ENCODE data around the gene STAT4.

The STAT4 gene

GRCh38 chr2:191169456-191170300 is 18.9 kb upstream of the STAT4 start:
- no peak for TF ChIP-seq POLR2A (IDR thresholded peaks at IDR 0.05; ENCODE audit: low read depth, low read length)
- DNase-seq (ENCODE audit: insufficient read length, low spot score), result no peak
- no peak for FAIRE-seq

GRCh38 chr2:191167766-191168165 is 17.0 kb upstream of the STAT4 start:
- FAIRE-seq (peak; percentile 6), DNase-seq (ENCODE audit: insufficient read length, low spot score) (no peak)

GRCh38 chr2:191166756-191167445 is 16.1 kb upstream of the STAT4 start:
- FAIRE-seq (no peak), DNase-seq (ENCODE audit: insufficient read length, low spot score) (no peak)
- no peak for TF ChIP-seq POLR2A (IDR thresholded peaks at IDR 0.05; ENCODE audit: low read depth, low read length)

More at GRCh38 chr2:191167766-191168165, 17.0 kb upstream of the STAT4 start:
- TF ChIP-seq POLR2A (IDR thresholded peaks at IDR 0.05; ENCODE audit: low read depth, low read length), result no peak

GRCh38 chr2:191166111-191166755 is 15.4 kb upstream of the STAT4 start:
- DNase-seq (ENCODE audit: insufficient read length, low spot score), result no peak
- TF ChIP-seq POLR2A (IDR thresholded peaks at IDR 0.05; ENCODE audit: low read depth, low read length), result no peak
- FAIRE-seq, result peak; percentile 87

GRCh38 chr2:191165176-191165643 is 14.4 kb upstream of the STAT4 start:
- no peak for TF ChIP-seq POLR2A (IDR thresholded peaks at IDR 0.05; ENCODE audit: low read depth, low read length)
- FAIRE-seq (peak; percentile 83), DNase-seq (ENCODE audit: insufficient read length, low spot score) (no peak)

GRCh38 chr2:191158747-191159146 is 8.0 kb upstream of the STAT4 start:
- FAIRE-seq (no peak), DNase-seq (ENCODE audit: insufficient read length, low spot score) (no peak)
- no peak for TF ChIP-seq POLR2A (IDR thresholded peaks at IDR 0.05; ENCODE audit: low read depth, low read length)

- TF ChIP-seq POLR2A (IDR thresholded peaks at IDR 0.05; ENCODE audit: low read depth, low read length), result no peak
- no peak for DNase-seq (ENCODE audit: insufficient read length, low spot score)
- FAIRE-seq, result no peak
Measured at GRCh38 chr2:191158193-191158592, 7.4 kb upstream of the STAT4 start.

- FAIRE-seq, result peak; percentile 91
- TF ChIP-seq POLR2A (IDR thresholded peaks at IDR 0.05; ENCODE audit: low read depth, low read length), result no peak
- no peak for DNase-seq (ENCODE audit: insufficient read length, low spot score)
Measured at GRCh38 chr2:191155608-191156071, 4.8 kb upstream of the STAT4 start.

- FAIRE-seq (no peak), DNase-seq (ENCODE audit: insufficient read length, low spot score) (no peak)
- TF ChIP-seq POLR2A (IDR thresholded peaks at IDR 0.05; ENCODE audit: low read depth, low read length), result no peak
Measured at GRCh38 chr2:191153716-191154115, 2.9 kb upstream of the STAT4 start.

- DNase-seq (ENCODE audit: insufficient read length, low spot score) (no peak), FAIRE-seq (peak; percentile 6)
- no peak for TF ChIP-seq POLR2A (IDR thresholded peaks at IDR 0.05; ENCODE audit: low read depth, low read length)
Measured at GRCh38 chr2:191152482-191153240, 1.9 kb upstream of the STAT4 start.

GRCh38 chr2:191151331-191151730 is 537 bp upstream of the STAT4 start:
- TF ChIP-seq POLR2A (IDR thresholded peaks at IDR 0.05; ENCODE audit: low read depth, low read length), result no peak
- no peak for DNase-seq (ENCODE audit: insufficient read length, low spot score)
- FAIRE-seq, result no peak

GRCh38 chr2:191150230-191150599 is 579 bp downstream of the STAT4 start:
- no peak for TF ChIP-seq POLR2A (IDR thresholded peaks at IDR 0.05; ENCODE audit: low read depth, low read length)
- FAIRE-seq, result no peak
- no peak for DNase-seq (ENCODE audit: insufficient read length, low spot score)

- no peak for FAIRE-seq
- TF ChIP-seq POLR2A (IDR thresholded peaks at IDR 0.05; ENCODE audit: low read depth, low read length), result no peak
- DNase-seq (ENCODE audit: insufficient read length, low spot score), result no peak
Measured at GRCh38 chr2:191149391-191149790, 1.4 kb downstream of the STAT4 start.

Data from H54 (cell line).